ENCODE data around the gene AIFM2.

The AIFM2 gene

GRCh38 chr10:70146489-70147258 lies 14.0 kb upstream of the AIFM2 start, which contains the start of gene TYSND1:
Gene TYSND1 (minus strand): TSS chr10:70146700. CDS start chr10:70146586, 114 bp downstream.
- peak; percentile 76 to 93 for DNase-seq (ENCODE audit: low read depth in 1 of 2, low spot score in 1 of 2)

GRCh38 chr10:70145666-70146488 lies 13.3 kb upstream of the AIFM2 start:
- DNase-seq (ENCODE audit: low read depth in 1 of 2, low spot score in 1 of 2), result peak; percentile 48 to 55

- no peak for DNase-seq (ENCODE audit: low read depth in 1 of 2, low spot score in 1 of 2)
Measured at GRCh38 chr10:70145166-70145665, 12.6 kb upstream of the AIFM2 start.

GRCh38 chr10:70144372-70145110 lies 11.9 kb upstream of the AIFM2 start:
- DNase-seq (ENCODE audit: low read depth in 1 of 2, low spot score in 1 of 2), result no peak

- DNase-seq (ENCODE audit: low read depth in 1 of 2, low spot score in 1 of 2), result no peak
Measured at GRCh38 chr10:70142555-70142954, 9.9 kb upstream of the AIFM2 start.

GRCh38 chr10:70140297-70140696 lies 7.7 kb upstream of the AIFM2 start:
- no peak for DNase-seq (ENCODE audit: low read depth in 1 of 2, low spot score in 1 of 2)

- no peak for DNase-seq (ENCODE audit: low read depth in 1 of 2, low spot score in 1 of 2)
Measured at GRCh38 chr10:70139997-70140250, 7.3 kb upstream of the AIFM2 start.

- DNase-seq (ENCODE audit: low read depth in 1 of 2, low spot score in 1 of 2), result no peak
Measured at GRCh38 chr10:70139151-70139996, 6.7 kb upstream of the AIFM2 start.

- no peak for DNase-seq (ENCODE audit: low read depth in 1 of 2, low spot score in 1 of 2)
Measured at GRCh38 chr10:70137927-70138883, 5.6 kb upstream of the AIFM2 start.

- no peak for DNase-seq (ENCODE audit: low read depth in 1 of 2, low spot score in 1 of 2)
Measured at GRCh38 chr10:70137135-70137534, 4.5 kb upstream of the AIFM2 start.

- no peak for DNase-seq (ENCODE audit: low read depth in 1 of 2, low spot score in 1 of 2)
Measured at GRCh38 chr10:70135684-70136083, 3.1 kb upstream of the AIFM2 start.

- DNase-seq (ENCODE audit: low read depth in 1 of 2, low spot score in 1 of 2), result no peak
Measured at GRCh38 chr10:70135046-70135445, 2.4 kb upstream of the AIFM2 start.

GRCh38 chr10:70131560-70131937 lies 1.1 kb downstream of the AIFM2 start:
- DNase-seq (ENCODE audit: low read depth in 1 of 2, low spot score in 1 of 2), result no peak

GRCh38 chr10:70130878-70131559 lies 1.6 kb downstream of the AIFM2 start:
- DNase-seq (ENCODE audit: low read depth in 1 of 2, low spot score in 1 of 2), result no peak

- DNase-seq (ENCODE audit: low read depth in 1 of 2, low spot score in 1 of 2), result no peak
Measured at GRCh38 chr10:70126700-70127395, 5.8 kb downstream of the AIFM2 start.

GRCh38 chr10:70125918-70126552 lies 6.6 kb downstream of the AIFM2 start:
- DNase-seq (ENCODE audit: low read depth in 1 of 2, low spot score in 1 of 2), result no peak

GRCh38 chr10:70124918-70125317 lies 7.7 kb downstream of the AIFM2 start:
- no peak for DNase-seq (ENCODE audit: low read depth in 1 of 2, low spot score in 1 of 2)

GRCh38 chr10:70124415-70124814 lies 8.2 kb downstream of the AIFM2 start:
- DNase-seq (ENCODE audit: low read depth in 1 of 2, low spot score in 1 of 2), result no peak
